Stimulated activated naive CD8-positive, alpha-beta T cell treated with anti-CD3 and anti-CD28 coated beads, Interleukin-15, Interleukin-2, amounts not matched to agents 100 ng/mL and 50 ng/mL, for 24 hours (primary cell): ENCODE measurements around the gene TMED7.

Experiments
- H3K27ac Mint-ChIP-seq: one replicate; pipeline ENCODE4 v1.8.0; 2021; ENCODE audit warnings: mild to moderate bottlenecking, mixed read lengths
- H3K27me3 Mint-ChIP-seq: one replicate; pipeline ENCODE4 v1.8.0; 2021; ENCODE audit warnings: mixed read lengths
- H3K36me3 Mint-ChIP-seq: one replicate; pipeline ENCODE4 v1.8.0; 2021; ENCODE audit warnings: low read depth, mixed read lengths
- H3K4me1 Mint-ChIP-seq: one replicate; pipeline ENCODE4 v1.8.0; 2021; ENCODE audit warnings: low read depth, mixed read lengths
- H3K4me3 Mint-ChIP-seq: one replicate; pipeline ENCODE4 v1.8.0; 2021; ENCODE audit warnings: mild to moderate bottlenecking, mixed read lengths
- H3K9me3 Mint-ChIP-seq: one replicate; pipeline ENCODE4 v1.8.0; 2021; ENCODE audit warnings: mixed read lengths

The TMED7 gene

GRCh38 chr5:115580941-115581340 is 44.9 kb downstream of the TMED7 start:
- Mint-ChIP-seq H3K4me1 (no peaks in the 10 kb centered on the region), H3K36me3 (peaks cover 7% of the 10 kb centered on the region), H3K27ac (no peak overlapping the region), H3K9me3 (no peaks in the 10 kb centered on the region), H3K27me3 (no peaks in the 10 kb centered on the region), H3K4me3 (no peak overlapping the region)

- peaks cover 7% of the 10 kb centered on the region for H3K36me3 Mint-ChIP-seq
- no peak overlapping the region for H3K27ac Mint-ChIP-seq
- H3K4me3 Mint-ChIP-seq, result no peak overlapping the region
- H3K9me3 Mint-ChIP-seq, result no peaks in the 10 kb centered on the region
- H3K4me1 Mint-ChIP-seq, result no peaks in the 10 kb centered on the region
- no peaks in the 10 kb centered on the region for H3K27me3 Mint-ChIP-seq
Measured at GRCh38 chr5:115579747-115580173, 46.1 kb downstream of the TMED7 start.

- H3K9me3 Mint-ChIP-seq, result no peaks in the 10 kb centered on the region
- peaks cover 3% of the 10 kb centered on the region for H3K4me1 Mint-ChIP-seq
- no peaks in the 10 kb centered on the region for H3K27me3 Mint-ChIP-seq
- H3K4me3 Mint-ChIP-seq, result no peak overlapping the region
- H3K27ac Mint-ChIP-seq, result no peak overlapping the region
- H3K36me3 Mint-ChIP-seq, result peaks cover 7% of the 10 kb centered on the region
Measured at GRCh38 chr5:115579216-115579615, 46.6 kb downstream of the TMED7 start.

GRCh38 chr5:115578657-115579056 is 47.2 kb downstream of the TMED7 start:
- Mint-ChIP-seq H3K27me3 (no peaks in the 10 kb centered on the region), H3K4me1 (peaks cover 4% of the 10 kb centered on the region), H3K27ac (no peak overlapping the region), H3K36me3 (peaks cover 7% of the 10 kb centered on the region), H3K4me3 (no peak overlapping the region), H3K9me3 (no peaks in the 10 kb centered on the region)

- no peaks in the 10 kb centered on the region for H3K9me3 Mint-ChIP-seq
- no peak overlapping the region for H3K27ac Mint-ChIP-seq
- H3K36me3 Mint-ChIP-seq, result peaks cover 7% of the 10 kb centered on the region
- peaks cover under 1% of the 10 kb centered on the region for H3K27me3 Mint-ChIP-seq
- H3K4me3 Mint-ChIP-seq, result no peak overlapping the region
- peaks cover 4% of the 10 kb centered on the region for H3K4me1 Mint-ChIP-seq
Measured at GRCh38 chr5:115577741-115578140, 48.1 kb downstream of the TMED7 start.

GRCh38 chr5:115577329-115577728 is 48.5 kb downstream of the TMED7 start:
- H3K4me1 Mint-ChIP-seq, result peaks cover 4% of the 10 kb centered on the region
- H3K27ac Mint-ChIP-seq, result peak overlapping the region; percentile 45
- H3K27me3 Mint-ChIP-seq, result peaks cover 4% of the 10 kb centered on the region
- H3K36me3 Mint-ChIP-seq, result peaks cover 7% of the 10 kb centered on the region
- H3K9me3 Mint-ChIP-seq, result no peaks in the 10 kb centered on the region
- H3K4me3 Mint-ChIP-seq, result no peak overlapping the region

- Mint-ChIP-seq H3K4me3 (no peak overlapping the region), H3K4me1 (peaks cover 4% of the 10 kb centered on the region), H3K27me3 (peaks cover 4% of the 10 kb centered on the region), H3K9me3 (no peaks in the 10 kb centered on the region), H3K36me3 (peaks cover 4% of the 10 kb centered on the region), H3K27ac (no peak overlapping the region)
Measured at GRCh38 chr5:115575167-115576070, 50.4 kb downstream of the TMED7 start.

GRCh38 chr5:115573133-115573532 is 52.7 kb downstream of the TMED7 start:
- Mint-ChIP-seq H3K9me3 (no peaks in the 10 kb centered on the region), H3K27me3 (peaks cover 4% of the 10 kb centered on the region), H3K4me1 (peaks cover 4% of the 10 kb centered on the region), H3K4me3 (no peak overlapping the region), H3K27ac (no peak overlapping the region), H3K36me3 (no peaks in the 10 kb centered on the region)

GRCh38 chr5:115571441-115571878 is 54.4 kb downstream of the TMED7 start:
- no peaks in the 10 kb centered on the region for H3K9me3 Mint-ChIP-seq
- peaks cover 4% of the 10 kb centered on the region for H3K4me1 Mint-ChIP-seq
- H3K27ac Mint-ChIP-seq, result no peak overlapping the region
- H3K27me3 Mint-ChIP-seq, result peaks cover 4% of the 10 kb centered on the region
- H3K4me3 Mint-ChIP-seq, result no peak overlapping the region
- no peaks in the 10 kb centered on the region for H3K36me3 Mint-ChIP-seq

GRCh38 chr5:115568668-115569067 is 57.2 kb downstream of the TMED7 start:
- H3K27ac Mint-ChIP-seq, result no peak overlapping the region
- H3K4me1 Mint-ChIP-seq, result no peaks in the 10 kb centered on the region
- no peaks in the 10 kb centered on the region for H3K36me3 Mint-ChIP-seq
- H3K9me3 Mint-ChIP-seq, result no peaks in the 10 kb centered on the region
- no peak overlapping the region for H3K4me3 Mint-ChIP-seq
- H3K27me3 Mint-ChIP-seq, result peaks cover 7% of the 10 kb centered on the region

GRCh38 chr5:115565233-115565632 is 60.6 kb downstream of the TMED7 start:
- no peaks in the 10 kb centered on the region for H3K9me3 Mint-ChIP-seq
- no peaks in the 10 kb centered on the region for H3K36me3 Mint-ChIP-seq
- peaks cover 14% of the 10 kb centered on the region for H3K27me3 Mint-ChIP-seq
- no peak overlapping the region for H3K4me3 Mint-ChIP-seq
- no peak overlapping the region for H3K27ac Mint-ChIP-seq
- no peaks in the 10 kb centered on the region for H3K4me1 Mint-ChIP-seq
